ENCODE measurements around the gene PREPL. TPM values are rescaled to one million over a fixed set of nuclear protein-coding genes. Genes with fewer than 3 reads are reported as not detected.

Gene PREPL
- total RNA-seq, 4 donors from 2014 or later: 29.2 to 55.9 (median 32.4) TPM

DNA sequence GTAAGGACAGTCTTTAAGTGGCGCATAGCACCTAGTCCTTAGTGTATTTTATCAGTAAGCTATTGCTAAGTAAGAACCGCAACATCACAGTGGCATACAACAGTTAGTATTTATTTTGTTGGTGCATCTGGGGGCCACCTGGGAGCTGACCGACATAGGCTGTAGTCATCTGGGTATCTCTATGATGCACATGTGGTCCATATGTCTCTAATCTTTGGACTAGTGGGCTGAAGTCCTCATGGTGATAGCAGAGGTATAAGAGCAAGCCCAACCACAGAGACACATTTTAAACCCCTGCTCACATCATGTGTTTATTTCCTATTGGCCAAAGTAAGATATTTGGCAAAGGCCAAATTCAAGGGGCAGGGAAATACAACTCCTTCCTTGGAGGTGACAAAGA, 3.3 kb upstream of the PREPL start:
- TF ChIP-seq, protein P1, sequence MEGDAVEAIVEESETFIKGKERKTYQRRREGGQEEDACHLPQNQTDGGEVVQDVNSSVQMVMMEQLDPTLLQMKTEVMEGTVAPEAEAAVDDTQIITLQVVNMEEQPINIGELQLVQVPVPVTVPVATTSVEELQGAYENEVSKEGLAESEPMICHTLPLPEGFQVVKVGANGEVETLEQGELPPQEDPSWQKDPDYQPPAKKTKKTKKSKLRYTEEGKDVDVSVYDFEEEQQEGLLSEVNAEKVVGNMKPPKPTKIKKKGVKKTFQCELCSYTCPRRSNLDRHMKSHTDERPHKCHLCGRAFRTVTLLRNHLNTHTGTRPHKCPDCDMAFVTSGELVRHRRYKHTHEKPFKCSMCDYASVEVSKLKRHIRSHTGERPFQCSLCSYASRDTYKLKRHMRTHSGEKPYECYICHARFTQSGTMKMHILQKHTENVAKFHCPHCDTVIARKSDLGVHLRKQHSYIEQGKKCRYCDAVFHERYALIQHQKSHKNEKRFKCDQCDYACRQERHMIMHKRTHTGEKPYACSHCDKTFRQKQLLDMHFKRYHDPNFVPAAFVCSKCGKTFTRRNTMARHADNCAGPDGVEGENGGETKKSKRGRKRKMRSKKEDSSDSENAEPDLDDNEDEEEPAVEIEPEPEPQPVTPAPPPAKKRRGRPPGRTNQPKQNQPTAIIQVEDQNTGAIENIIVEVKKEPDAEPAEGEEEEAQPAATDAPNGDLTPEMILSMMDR (IDR thresholded peaks at IDR 0.05): no peak
- Histone ChIP-seq H3K4me1 (peaks cover 0 to 19% (median 11%) of the 10 kb centered on the region in 4 donors), H3K27ac (no peak overlapping the region), H3K27me3 (no peaks in the 10 kb centered on the region), H3K36me3 (no peaks in the 10 kb centered on the region), H3K4me3 (no peak overlapping the region), H3K9me3 (no peaks in the 10 kb centered on the region)
- 93 to 100% methylated on average over 2 to 3 of the region's 3 CpGs for WGBS, 2 donors (ENCODE audit: low coverage in 1 of 2)
- DNase-seq: no peak
- intact Hi-C loops (cut with DNase I; ENCODE audit: low total_unique reads): no loop called here
- in situ Hi-C loops (cut with MboI; ENCODE audit: low pct_ligation_motif_present in 1 of 4, low pct_unique_long_range_greater_than_20kb in 1 of 4, low sequenced_read_pairs in 3 of 4): no loop called here

DNA sequence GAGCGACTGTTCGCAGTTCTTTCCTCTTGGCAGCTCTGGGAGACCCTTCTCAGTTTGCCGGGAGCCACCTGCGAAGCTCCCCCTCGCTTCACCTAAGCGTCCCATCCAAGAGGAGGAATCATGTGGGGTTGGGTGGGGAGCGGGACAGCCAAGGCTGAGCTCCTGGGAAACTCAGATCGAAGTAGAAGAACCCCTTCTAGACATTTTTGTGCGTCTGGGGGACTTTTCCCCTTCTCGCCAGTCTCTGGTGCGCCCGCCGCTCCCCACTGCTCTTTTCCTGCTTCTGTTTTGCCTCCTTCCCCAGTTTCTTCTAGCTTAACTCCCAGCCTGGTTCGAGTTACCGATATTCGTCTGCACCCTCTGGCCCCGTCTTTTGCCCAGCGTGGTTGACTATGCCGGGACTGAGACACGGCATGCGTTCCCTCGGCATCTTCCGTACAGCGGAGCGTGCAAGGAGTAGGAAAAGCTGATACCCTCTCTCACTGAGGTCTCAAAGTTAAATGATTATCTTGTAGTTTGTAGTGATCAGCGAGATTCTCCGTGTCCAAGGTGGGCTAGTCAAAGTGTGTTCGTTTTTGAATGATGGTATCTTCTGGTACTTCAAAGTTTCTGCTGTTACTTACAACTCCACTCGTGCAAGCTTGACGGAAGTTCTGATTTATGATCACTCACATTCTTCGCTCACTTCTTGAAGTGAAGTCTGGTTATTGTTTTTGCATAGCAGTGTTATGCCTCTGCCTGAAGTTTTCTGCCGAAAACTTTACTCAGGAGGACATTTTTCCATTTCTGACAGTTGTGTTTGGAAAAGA, 1.1 kb upstream of the PREPL start:
- TF ChIP-seq POLR2AphosphoS5 (IDR thresholded peaks at IDR 0.05): no peak
- no peak for TF ChIP-seq EP300 (IDR thresholded peaks at IDR 0.05; ENCODE audit: low read depth)
- TF ChIP-seq, protein P1 (IDR thresholded peaks at IDR 0.05): no peak
- no peak for TF ChIP-seq POLR2A (IDR thresholded peaks at IDR 0.05)
- no peaks in the 10 kb centered on the region for H3K9me3 ChIP-seq
- 0 to 1% methylated on average over 9 to 32 of the region's 32 CpGs for WGBS, 2 donors (ENCODE audit: low coverage in 1 of 2)
- H3K4me3 ChIP-seq: peak overlapping the region; percentile 76 to 94 (median 85)
- intact Hi-C loops (cut with DNase I; ENCODE audit: low total_unique reads): no loop called here
- peaks cover 10 to 33% (median 17%) of the 10 kb centered on the region in 4 donors for H3K4me1 ChIP-seq
- peak overlapping the region; percentile 89 to 95 (median 94) for H3K27ac ChIP-seq
- DNase-seq: peak; percentile 49
- no peaks in the 10 kb centered on the region for H3K36me3 ChIP-seq
- no peaks in the 10 kb centered on the region for H3K27me3 ChIP-seq
- in situ Hi-C loops (cut with MboI; ENCODE audit: low pct_ligation_motif_present in 1 of 4, low pct_unique_long_range_greater_than_20kb in 1 of 4, low sequenced_read_pairs in 3 of 4): no loop called here

DNA sequence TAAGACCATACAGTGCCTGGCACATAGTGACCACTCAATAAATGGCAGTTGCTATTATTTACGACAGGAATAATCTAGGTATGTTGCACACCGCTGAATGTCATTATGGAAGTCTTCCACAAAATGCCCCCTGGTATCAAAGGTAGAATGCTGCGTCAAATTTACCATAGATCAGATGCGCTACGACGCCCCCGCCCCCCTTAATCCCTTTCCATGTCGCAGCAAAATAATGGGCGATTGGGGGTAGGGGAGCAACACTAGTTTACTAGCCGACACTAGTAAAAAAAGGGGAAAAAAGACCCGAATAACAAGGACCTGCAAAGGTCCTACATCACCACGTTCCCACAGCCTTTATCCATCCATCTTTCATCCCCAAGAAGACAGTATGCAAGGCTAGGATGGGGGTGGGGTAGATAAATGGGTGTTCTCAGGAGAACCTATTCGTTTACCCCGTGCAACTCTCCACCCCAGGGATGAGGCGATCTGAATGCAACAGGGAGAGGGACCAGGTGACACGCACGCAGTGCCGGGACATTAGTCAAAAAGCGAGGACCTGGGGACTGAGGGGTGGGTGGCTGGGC, 455 bp downstream of the PREPL start:
- peak overlapping the region; percentile 89 to 95 (median 94) for H3K27ac ChIP-seq
- intact Hi-C loops (cut with DNase I; ENCODE audit: low total_unique reads) (no loop called here), in situ Hi-C loops (cut with MboI; ENCODE audit: low pct_ligation_motif_present in 1 of 4, low pct_unique_long_range_greater_than_20kb in 1 of 4, low sequenced_read_pairs in 3 of 4) (no loop called here)
- peaks cover 10 to 33% (median 17%) of the 10 kb centered on the region in 4 donors for H3K4me1 ChIP-seq
- H3K9me3 ChIP-seq: no peaks in the 10 kb centered on the region
- H3K36me3 ChIP-seq: no peaks in the 10 kb centered on the region
- no peaks in the 10 kb centered on the region for H3K27me3 ChIP-seq
- 3 to 4% methylated on average over 18 to 19 of the region's 19 CpGs for WGBS, 2 donors (ENCODE audit: low coverage in 1 of 2)
- TF ChIP-seq POLR2AphosphoS5 (IDR thresholded peaks at IDR 0.05) (no peak), POLR2A (IDR thresholded peaks at IDR 0.05) (no peak), EP300 (IDR thresholded peaks at IDR 0.05; ENCODE audit: low read depth) (no peak)
- H3K4me3 ChIP-seq: peak overlapping the region; percentile 71 to 94 (median 85)
- no peak for DNase-seq

DNA sequence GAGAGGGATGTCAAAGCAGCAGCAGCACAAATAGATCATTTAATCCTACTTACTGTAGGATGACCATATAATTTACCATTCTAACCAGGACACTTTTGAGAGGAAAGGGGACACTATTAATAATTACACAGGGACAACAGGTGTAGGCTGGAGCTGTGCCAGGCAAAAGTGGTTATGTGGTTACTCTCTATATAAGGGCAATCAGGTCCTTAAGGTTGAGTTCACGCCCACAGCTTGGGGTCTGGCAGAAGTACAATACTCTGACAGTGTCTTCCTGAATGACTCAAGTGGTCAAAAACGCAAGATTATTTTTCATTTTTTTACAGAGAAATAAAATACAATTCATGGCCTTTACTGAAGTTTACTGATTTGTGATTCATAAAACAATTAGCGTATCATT, 2.8 kb downstream of the PREPL start:
- in situ Hi-C loops (cut with MboI; ENCODE audit: low pct_ligation_motif_present in 1 of 4, low pct_unique_long_range_greater_than_20kb in 1 of 4, low sequenced_read_pairs in 3 of 4) (no loop called here), intact Hi-C loops (cut with DNase I; ENCODE audit: low total_unique reads) (no loop called here)
- TF ChIP-seq POLR2A (IDR thresholded peaks at IDR 0.05) (no peak), EP300 (IDR thresholded peaks at IDR 0.05; ENCODE audit: low read depth) (no peak), POLR2AphosphoS5 (IDR thresholded peaks at IDR 0.05) (no peak)
- TF ChIP-seq, protein P1 (IDR thresholded peaks at IDR 0.05): no peak
- Histone ChIP-seq H3K4me1 (peaks cover 10 to 33% (median 17%) of the 10 kb centered on the region in 4 donors), H3K27ac (no peak overlapping the region), H3K9me3 (no peaks in the 10 kb centered on the region), H3K36me3 (no peaks in the 10 kb centered on the region), H3K4me3 (no peak overlapping the region), H3K27me3 (no peaks in the 10 kb centered on the region)
- 44 to 54% methylated on average over 3 of the region's 3 CpGs for WGBS, 2 donors (ENCODE audit: low coverage in 1 of 2)
- peak; percentile 59 for DNase-seq
